Measurements from ENCODE around the gene C5orf15.
"Not testable (repeated sequence)": the region's sequence is repeated elsewhere in the genome, so short reads cannot be mapped to it uniquely, and the experiment has no call there.

C5orf15 gene

GRCh38 chr5:133993185-133993936 is 24.9 kb upstream of the C5orf15 start:
- DNase-seq = no peak

- no peak for DNase-seq
These were observed 24.2 kb upstream of the C5orf15 start for GRCh38 chr5:133992429-133993155.

GRCh38 chr5:133991171-133991910 is 22.9 kb upstream of the C5orf15 start:
- DNase-seq = no peak

- DNase-seq = no peak
These were observed 22.0 kb upstream of the C5orf15 start for GRCh38 chr5:133990396-133990795.

- no peak for DNase-seq
These were observed 17.2 kb upstream of the C5orf15 start for GRCh38 chr5:133985540-133986180.

- DNase-seq = no peak
These were observed 15.2 kb upstream of the C5orf15 start for GRCh38 chr5:133983674-133984073.

GRCh38 chr5:133981714-133982113 is 13.3 kb upstream of the C5orf15 start:
- DNase-seq = no peak

- no peak for DNase-seq
These were observed 12.2 kb upstream of the C5orf15 start for GRCh38 chr5:133980652-133981051.

- DNase-seq = no peak
These were observed 10.5 kb upstream of the C5orf15 start for GRCh38 chr5:133978943-133979342.

GRCh38 chr5:133977858-133978257 is 9.4 kb upstream of the C5orf15 start:
- DNase-seq = no peak

- DNase-seq = no peak
These were observed 8.8 kb upstream of the C5orf15 start for GRCh38 chr5:133977161-133977787.

- DNase-seq = not testable (repeated sequence)
These were observed 7.1 kb upstream of the C5orf15 start for GRCh38 chr5:133975546-133975945.

GRCh38 chr5:133974142-133974541 is 5.7 kb upstream of the C5orf15 start:
- DNase-seq = no peak

- no peak for DNase-seq
These were observed 2.0 kb upstream of the C5orf15 start for GRCh38 chr5:133970325-133970909.

GRCh38 chr5:133969654-133970324 is 1.4 kb upstream of the C5orf15 start:
- DNase-seq = no peak

- DNase-seq = peak in 1 of 2 donors; percentile 3
These were observed 674 bp downstream of the C5orf15 start for GRCh38 chr5:133967698-133968203.

GRCh38 chr5:133967124-133967523 is 1.3 kb downstream of the C5orf15 start:
- DNase-seq = no peak

GRCh38 chr5:133966090-133966489 is 2.3 kb downstream of the C5orf15 start:
- DNase-seq = no peak

- DNase-seq = no peak
These were observed 4.8 kb downstream of the C5orf15 start for GRCh38 chr5:133963493-133964128.

GRCh38 chr5:133962801-133963476 is 5.5 kb downstream of the C5orf15 start:
- DNase-seq = no peak
